ENCODE results near the gene DTX4. TPM values are rescaled to one million over a fixed set of nuclear protein-coding genes. Genes with fewer than 3 reads are reported as not detected.

The DTX4 gene
- polyA plus RNA-seq, 1 donor: 45.9 TPM

Other genes with a start within 250 kb of the DTX4 start
- gene GLYATL1, start 232.6 kb upstream of the DTX4 start, polyA plus RNA-seq (ENCODE audit: insufficient read length): 196 TPM
- gene GLYATL1B, start 85.8 kb upstream of the DTX4 start, polyA plus RNA-seq (ENCODE audit: insufficient read length): not detected
- 20.3 TPM for gene FAM111B, start 64.9 kb upstream of the DTX4 start, polyA plus RNA-seq (ENCODE audit: insufficient read length)
- gene FAM111A, start 29.3 kb upstream of the DTX4 start, polyA plus RNA-seq (ENCODE audit: insufficient read length): 99.3 TPM
- gene MPEG1, start 40.8 kb downstream of the DTX4 start, polyA plus RNA-seq (ENCODE audit: insufficient read length): 6.8 TPM
- gene OR5AN1, start 186.8 kb downstream of the DTX4 start, polyA plus RNA-seq (ENCODE audit: insufficient read length): not detected

Measured in left kidney (tissue), 1 donor.